Uterus (tissue), 4 donors: Measurements from ENCODE around the gene CUL3. TPM values are rescaled to one million over a fixed set of nuclear protein-coding genes. Genes with fewer than 3 reads are reported as not detected.

Experiments
- DNase-seq, 2 donors: peaks; one replicate each; pipeline ENCODE4 v3.0.0-alpha.2; 2019 to 2020
- H3K27ac ChIP-seq, 2 donors: fragments of 200-600 bp; sonication (generic); 1 replicate in 1 of 2; 2 replicates in 1 of 2; pipeline ENCODE4 v1.5.1; 2016 to 2018
- H3K27me3 ChIP-seq, 2 donors: fragments of 200-600 bp; sonication (generic); one replicate each; pipeline ENCODE4 v1.5.1; 2018 to 2019; ENCODE audit warnings: control low read depth in 1 of 2
- H3K36me3 ChIP-seq, 2 donors: fragments of 200-600 bp; sonication (generic); one replicate each; pipeline ENCODE4 v1.5.1; 2019; ENCODE audit warnings: control low read depth in 1 of 2
- H3K4me1 ChIP-seq, 2 donors: fragments of 200-600 bp; sonication (generic); one replicate each; pipeline ENCODE4 v1.5.1; 2018 to 2019; ENCODE audit warnings: control low read depth in 1 of 2
- H3K4me3 ChIP-seq, 2 donors: fragments of 200-600 bp; sonication (generic); 1 replicate in 1 of 2; 2 replicates in 1 of 2; pipeline ENCODE4 v1.5.1; 2018 to 2019; ENCODE audit warnings: mild to moderate bottlenecking in 1 of 2
- H3K9me3 ChIP-seq, 2 donors: fragments of 200-600 bp; sonication (generic); one replicate each; pipeline ENCODE4 v1.5.1; 2019; ENCODE audit warnings: control low read depth in 1 of 2
- POLR2A ChIP-seq, 2 donors: fragments of 450-650 bp; IDR thresholded peaks; one replicate each; pipeline ENCODE4 v1.6.1; 2016; ENCODE audit warnings: antibody characterized with exemption in 2 of 2, mild to moderate bottlenecking in 1 of 2, moderate library complexity in 1 of 2
- intact Hi-C: fragments of 100-400 bp; cut with DNase I; formaldehyde crosslinking; loops from one replicate; pipeline ENCODE4 v1.15.1; 2023; ENCODE audit warnings: low total_unique reads
- total RNA-seq, 4 donors: library from RNA; depleted of rRNA in 3 of 4; stranded (reverse); fragments of >200 nt in 3 of 4; gene quantifications; one replicate each; pipeline versions ENCODE4 v1.1.0 to v1.2.4, GENCODE V29; 2014 to 2023
- TF ChIP-seq, protein P1 (sequence below), 4 experiments: fragments of 200-600 bp in 2 of 4; fragments of 450-650 bp in 2 of 4; sonication (generic) in 2 of 4; IDR thresholded peaks; one replicate each; pipeline ENCODE4 v1.5.1; 2016 to 2019; ENCODE audit warnings: antibody characterized with exemption in 4 of 4, mild to moderate bottlenecking in 2 of 4, moderate library complexity in 1 of 4
- donor health status: DM: yes; HTN: yes; CAD: no.

CUL3 gene
- total RNA-seq, 4 donors from 2014 or later: 37.4 to 126 (median 97.5) TPM

DNA sequence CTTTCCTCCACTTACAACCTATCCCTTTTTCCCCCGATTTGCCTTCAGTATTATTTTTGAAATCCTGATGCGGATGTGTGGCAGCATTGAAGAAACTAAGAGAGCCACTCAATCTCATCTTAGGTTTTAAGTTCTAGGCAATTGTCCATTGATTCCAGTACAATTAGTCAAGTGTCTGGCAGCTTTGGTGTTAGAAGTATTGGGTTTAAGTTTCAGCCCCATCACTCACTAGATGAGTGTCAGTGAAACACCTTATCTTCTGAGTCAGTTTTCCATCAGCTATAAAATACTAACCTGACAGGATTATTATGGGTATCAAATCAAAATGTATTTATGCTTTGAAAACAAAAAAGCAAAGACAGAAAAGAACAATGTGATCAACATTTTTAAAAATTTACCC lies 16.8 kb upstream of the CUL3 start:
- Histone ChIP-seq H3K36me3 (no peaks in the 10 kb centered on the region), H3K9me3 (no peaks in the 10 kb centered on the region), H3K4me3 (no peak overlapping the region), H3K4me1 (no peaks in the 10 kb centered on the region), H3K27ac (no peak overlapping the region), H3K27me3 (no peaks in the 10 kb centered on the region)
- DNase-seq: no peak
- no peak for TF ChIP-seq POLR2A (IDR thresholded peaks at IDR 0.05)
- TF ChIP-seq, protein P1, sequence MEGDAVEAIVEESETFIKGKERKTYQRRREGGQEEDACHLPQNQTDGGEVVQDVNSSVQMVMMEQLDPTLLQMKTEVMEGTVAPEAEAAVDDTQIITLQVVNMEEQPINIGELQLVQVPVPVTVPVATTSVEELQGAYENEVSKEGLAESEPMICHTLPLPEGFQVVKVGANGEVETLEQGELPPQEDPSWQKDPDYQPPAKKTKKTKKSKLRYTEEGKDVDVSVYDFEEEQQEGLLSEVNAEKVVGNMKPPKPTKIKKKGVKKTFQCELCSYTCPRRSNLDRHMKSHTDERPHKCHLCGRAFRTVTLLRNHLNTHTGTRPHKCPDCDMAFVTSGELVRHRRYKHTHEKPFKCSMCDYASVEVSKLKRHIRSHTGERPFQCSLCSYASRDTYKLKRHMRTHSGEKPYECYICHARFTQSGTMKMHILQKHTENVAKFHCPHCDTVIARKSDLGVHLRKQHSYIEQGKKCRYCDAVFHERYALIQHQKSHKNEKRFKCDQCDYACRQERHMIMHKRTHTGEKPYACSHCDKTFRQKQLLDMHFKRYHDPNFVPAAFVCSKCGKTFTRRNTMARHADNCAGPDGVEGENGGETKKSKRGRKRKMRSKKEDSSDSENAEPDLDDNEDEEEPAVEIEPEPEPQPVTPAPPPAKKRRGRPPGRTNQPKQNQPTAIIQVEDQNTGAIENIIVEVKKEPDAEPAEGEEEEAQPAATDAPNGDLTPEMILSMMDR (IDR thresholded peaks at IDR 0.05): no peak
- intact Hi-C loops: no loop called here

DNA sequence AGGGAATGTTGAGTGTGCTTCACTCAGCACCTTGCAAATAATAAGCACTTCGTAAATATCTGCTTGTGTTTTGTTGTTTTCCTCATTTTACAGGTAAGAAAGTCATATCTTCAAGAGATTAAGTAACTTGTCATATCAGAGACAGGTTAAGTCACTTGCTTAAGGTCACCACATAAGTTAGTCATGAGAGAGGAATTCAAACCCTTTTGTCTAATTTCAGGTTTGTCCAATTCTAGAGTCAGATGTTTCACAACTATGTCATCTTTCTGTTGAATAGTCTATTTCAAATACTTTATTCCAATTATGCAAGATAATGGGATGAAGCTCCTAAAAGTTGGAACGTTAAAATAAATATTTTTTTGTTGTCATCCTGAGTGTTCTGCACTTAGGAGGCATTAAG lies 13.5 kb upstream of the CUL3 start:
- no peaks in the 10 kb centered on the region for H3K4me1 ChIP-seq
- H3K4me3 ChIP-seq: no peak overlapping the region
- H3K36me3 ChIP-seq: no peaks in the 10 kb centered on the region
- intact Hi-C loops: no loop called here
- no peak overlapping the region for H3K27ac ChIP-seq
- H3K27me3 ChIP-seq: no peaks in the 10 kb centered on the region
- no peak for DNase-seq
- no peaks in the 10 kb centered on the region for H3K9me3 ChIP-seq
- TF ChIP-seq, protein P1 (IDR thresholded peaks at IDR 0.05): no peak
- TF ChIP-seq POLR2A (IDR thresholded peaks at IDR 0.05): no peak

DNA sequence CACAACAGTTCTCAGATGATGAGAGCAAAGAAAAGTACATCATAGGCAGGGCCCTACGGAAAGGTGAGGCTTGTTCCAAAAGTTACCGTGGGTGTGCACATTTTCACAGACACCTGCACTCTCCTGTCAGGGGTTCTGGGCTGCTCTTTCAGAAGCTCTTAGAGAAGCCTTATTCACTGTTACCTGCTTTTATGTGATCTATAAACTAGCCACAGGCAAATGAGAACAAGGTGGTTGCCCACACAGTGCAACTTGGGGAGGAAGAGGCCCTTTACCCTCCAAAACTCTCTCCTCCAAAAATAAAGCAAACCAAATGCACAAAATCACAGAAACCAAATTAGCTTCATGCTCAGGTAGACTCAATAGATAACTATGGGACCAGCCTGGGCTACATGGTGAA lies 11.1 kb upstream of the CUL3 start:
- DNase-seq: no peak
- no peak overlapping the region for H3K27ac ChIP-seq
- H3K9me3 ChIP-seq: no peaks in the 10 kb centered on the region
- intact Hi-C loops: no loop called here
- no peaks in the 10 kb centered on the region for H3K4me1 ChIP-seq
- no peak for TF ChIP-seq POLR2A (IDR thresholded peaks at IDR 0.05)
- TF ChIP-seq, protein P1 (IDR thresholded peaks at IDR 0.05): no peak
- no peak overlapping the region for H3K4me3 ChIP-seq
- H3K27me3 ChIP-seq: no peaks in the 10 kb centered on the region
- H3K36me3 ChIP-seq: no peaks in the 10 kb centered on the region

DNA sequence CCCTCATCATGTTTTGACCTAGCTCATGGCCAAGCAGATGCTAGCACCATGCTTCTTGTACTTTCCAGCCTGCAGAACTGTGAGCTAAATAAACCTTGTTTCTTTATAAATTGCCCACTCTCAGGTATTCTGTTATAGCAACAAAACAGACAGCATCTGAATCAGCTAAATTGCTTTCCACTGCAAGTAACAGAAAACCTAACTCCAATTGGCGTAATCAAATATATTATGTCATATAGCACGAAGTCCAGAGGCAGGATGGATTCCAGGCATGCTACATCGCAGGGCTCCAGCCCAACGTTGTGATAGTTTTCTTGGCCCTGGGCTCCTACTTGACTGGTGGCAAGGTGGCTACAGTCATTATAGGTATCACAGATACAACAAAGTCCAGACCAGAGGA lies 10.4 kb upstream of the CUL3 start:
- intact Hi-C loops: no loop called here
- no peak overlapping the region for H3K27ac ChIP-seq
- H3K4me3 ChIP-seq: no peak overlapping the region
- H3K36me3 ChIP-seq: no peaks in the 10 kb centered on the region
- no peaks in the 10 kb centered on the region for H3K9me3 ChIP-seq
- no peaks in the 10 kb centered on the region for H3K27me3 ChIP-seq
- DNase-seq: no peak
- no peaks in the 10 kb centered on the region for H3K4me1 ChIP-seq
- TF ChIP-seq POLR2A (IDR thresholded peaks at IDR 0.05): no peak
- TF ChIP-seq, protein P1 (IDR thresholded peaks at IDR 0.05): no peak

DNA sequence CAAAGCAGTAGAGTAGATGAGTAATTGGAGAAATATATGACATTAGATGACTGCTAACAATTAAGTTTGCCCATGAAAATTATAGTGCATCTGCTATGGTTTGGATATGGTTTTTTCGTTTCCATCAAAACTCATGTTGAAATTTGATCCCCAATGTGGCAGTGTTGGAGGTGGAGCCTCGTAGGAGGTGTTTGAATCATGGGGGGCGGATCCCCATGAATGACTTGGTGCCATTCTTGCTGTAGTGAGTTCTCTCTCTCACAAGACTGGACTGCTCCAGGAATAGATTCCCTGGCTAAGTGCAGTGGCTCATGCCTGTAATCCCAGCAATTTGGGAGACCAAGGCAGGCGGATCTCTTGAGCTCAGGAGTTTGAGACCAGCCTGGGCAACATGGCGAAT lies 9.7 kb upstream of the CUL3 start:
- Histone ChIP-seq H3K27me3 (no peaks in the 10 kb centered on the region), H3K9me3 (no peaks in the 10 kb centered on the region), H3K4me1 (no peaks in the 10 kb centered on the region), H3K4me3 (no peak overlapping the region), H3K27ac (no peak overlapping the region), H3K36me3 (no peaks in the 10 kb centered on the region)
- no peak for DNase-seq
- TF ChIP-seq, protein P1 (IDR thresholded peaks at IDR 0.05): no peak
- no peak for TF ChIP-seq POLR2A (IDR thresholded peaks at IDR 0.05)
- intact Hi-C loops: no loop called here
